ENCODE measurements around the gene FAM120B.
"Not testable (repeated sequence)": the region's sequence is repeated elsewhere in the genome, so short reads cannot be mapped to it uniquely, and the experiment has no call there.

The FAM120B gene, protein sequence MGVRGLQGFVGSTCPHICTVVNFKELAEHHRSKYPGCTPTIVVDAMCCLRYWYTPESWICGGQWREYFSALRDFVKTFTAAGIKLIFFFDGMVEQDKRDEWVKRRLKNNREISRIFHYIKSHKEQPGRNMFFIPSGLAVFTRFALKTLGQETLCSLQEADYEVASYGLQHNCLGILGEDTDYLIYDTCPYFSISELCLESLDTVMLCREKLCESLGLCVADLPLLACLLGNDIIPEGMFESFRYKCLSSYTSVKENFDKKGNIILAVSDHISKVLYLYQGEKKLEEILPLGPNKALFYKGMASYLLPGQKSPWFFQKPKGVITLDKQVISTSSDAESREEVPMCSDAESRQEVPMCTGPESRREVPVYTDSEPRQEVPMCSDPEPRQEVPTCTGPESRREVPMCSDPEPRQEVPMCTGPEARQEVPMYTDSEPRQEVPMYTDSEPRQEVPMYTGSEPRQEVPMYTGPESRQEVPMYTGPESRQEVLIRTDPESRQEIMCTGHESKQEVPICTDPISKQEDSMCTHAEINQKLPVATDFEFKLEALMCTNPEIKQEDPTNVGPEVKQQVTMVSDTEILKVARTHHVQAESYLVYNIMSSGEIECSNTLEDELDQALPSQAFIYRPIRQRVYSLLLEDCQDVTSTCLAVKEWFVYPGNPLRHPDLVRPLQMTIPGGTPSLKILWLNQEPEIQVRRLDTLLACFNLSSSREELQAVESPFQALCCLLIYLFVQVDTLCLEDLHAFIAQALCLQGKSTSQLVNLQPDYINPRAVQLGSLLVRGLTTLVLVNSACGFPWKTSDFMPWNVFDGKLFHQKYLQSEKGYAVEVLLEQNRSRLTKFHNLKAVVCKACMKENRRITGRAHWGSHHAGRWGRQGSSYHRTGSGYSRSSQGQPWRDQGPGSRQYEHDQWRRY

DNA sequence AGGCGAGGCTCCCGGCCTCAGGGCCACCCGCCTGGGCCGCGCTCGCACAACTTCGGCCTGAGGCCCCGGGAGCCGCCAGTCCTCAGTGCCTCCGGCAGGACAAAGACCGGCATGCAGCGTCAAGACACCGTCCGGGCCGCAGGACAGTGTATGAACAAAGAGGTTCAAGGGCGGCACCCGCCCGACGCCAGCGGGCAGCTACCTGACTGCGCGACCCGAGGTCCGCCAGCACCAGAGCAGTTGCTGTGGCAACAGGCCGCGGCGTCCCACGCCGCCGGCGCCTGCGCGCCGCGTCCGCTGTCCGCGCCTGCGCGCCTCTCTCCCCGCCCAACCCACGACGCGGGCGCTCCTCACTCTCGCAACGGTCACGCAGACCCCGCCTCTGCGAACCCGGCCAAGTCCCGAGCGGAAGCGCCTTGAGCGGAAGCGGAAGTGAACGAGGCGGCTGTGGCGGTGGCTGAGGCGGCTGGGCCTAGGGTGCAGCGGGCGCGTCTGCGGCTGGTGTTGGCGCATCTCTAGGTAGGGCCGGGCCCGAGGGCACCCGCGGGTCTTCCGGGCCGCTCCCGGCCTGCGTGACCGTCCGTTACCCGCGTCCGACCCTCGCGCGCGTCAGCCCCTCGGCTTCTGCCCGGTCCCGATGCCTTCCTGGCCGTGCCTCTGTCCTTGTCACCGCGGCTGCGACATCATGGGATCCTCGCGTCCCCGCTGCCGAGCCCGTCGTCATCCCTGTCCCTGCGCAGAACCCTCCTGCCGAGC is at the start of gene FAM120B:
FAM120B (plus strand) TSS at position 435 of the 756 bp plus-strand sequence. CDS start 10,633 bp downstream, outside the sequence.
- peak within 1 kb of the TSS; percentile 63 for H3K27ac ChIP-seq
- DNase-seq (ENCODE audit: low read depth, low spot score), result peak; percentile 78

DNA sequence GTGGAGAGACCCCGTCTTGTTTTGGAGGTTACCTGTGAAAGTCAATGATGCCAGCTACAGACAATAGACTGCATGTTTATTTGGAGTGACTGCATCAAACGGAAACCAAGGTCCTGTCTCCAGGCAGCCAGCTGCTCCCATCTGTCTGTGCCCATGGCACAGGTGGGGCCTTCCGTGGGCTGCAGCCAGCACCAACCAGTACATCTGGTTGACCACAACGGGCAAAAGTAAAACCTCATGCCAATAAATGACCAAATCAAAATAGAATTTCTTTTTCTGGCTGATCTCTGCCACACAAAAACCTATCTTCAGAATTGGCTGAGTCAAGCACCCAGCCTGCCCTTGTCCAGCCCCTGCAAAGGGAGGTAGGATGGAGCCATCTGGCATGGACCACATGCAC is 49.2 kb upstream of the FAM120B start:
- no peak overlapping the region for H3K27ac ChIP-seq
- DNase-seq (ENCODE audit: low read depth, low spot score), result no peak

DNA sequence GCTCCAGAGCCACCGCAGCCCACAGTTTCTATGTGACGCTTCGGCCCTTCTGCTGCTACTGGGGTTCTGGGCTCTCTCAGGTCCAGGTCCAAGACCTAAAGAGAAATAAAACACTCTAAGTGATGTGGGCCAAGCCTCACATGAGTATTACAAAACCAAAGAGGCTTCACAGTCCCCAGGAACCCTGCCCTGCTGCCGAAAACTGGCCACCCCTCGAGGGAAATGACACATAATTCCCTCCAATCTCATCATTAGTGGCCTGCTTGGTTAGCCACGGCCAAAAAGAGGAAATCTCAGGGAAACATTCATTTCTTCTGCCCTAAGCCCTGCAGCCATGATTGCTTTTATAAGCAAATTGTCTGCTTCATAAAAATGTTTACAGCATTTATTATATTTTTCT is 48.2 kb upstream of the FAM120B start:
- no peak overlapping the region for H3K27ac ChIP-seq
- no peak for DNase-seq (ENCODE audit: low read depth, low spot score)

DNA sequence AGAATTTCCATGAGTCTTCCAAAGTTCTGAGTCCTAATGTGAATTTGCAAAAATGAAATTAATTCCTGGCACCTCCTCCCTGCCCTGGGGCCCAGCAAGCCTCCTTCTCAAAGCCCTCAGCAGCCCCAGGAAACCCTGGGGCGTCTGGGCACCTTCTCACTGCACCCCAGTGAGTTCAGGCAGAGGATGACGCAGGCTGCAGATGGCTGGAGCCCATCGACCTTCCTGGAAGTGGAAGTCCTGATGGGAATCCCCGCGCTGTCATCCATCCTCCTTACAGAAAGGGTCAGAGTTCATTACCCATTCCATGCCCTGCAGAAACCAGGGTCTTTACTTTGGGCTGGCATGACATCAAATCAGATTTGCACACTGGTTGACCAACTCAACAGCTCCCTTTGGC is 47.3 kb upstream of the FAM120B start:
- H3K27ac ChIP-seq, result no peak overlapping the region
- DNase-seq (ENCODE audit: low read depth, low spot score), result no peak

DNA sequence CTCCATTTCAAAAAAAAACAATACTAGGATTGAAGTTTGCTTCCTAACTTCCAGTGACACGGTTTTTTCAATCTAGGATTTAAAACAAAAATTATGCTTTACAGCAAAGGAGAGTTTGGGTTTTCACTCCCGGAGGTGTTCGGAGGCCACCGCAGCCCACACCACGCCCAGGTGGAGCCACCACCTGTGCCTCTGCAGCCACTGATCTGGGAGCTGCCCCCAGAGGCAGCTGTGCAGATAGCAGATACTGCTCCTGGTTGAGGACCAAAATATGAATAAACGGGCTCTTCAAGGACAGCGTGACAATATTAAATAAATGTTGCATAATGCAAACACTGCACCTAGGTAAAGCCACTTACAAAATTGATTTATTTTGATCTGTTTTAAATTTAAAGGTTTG is 45.9 kb upstream of the FAM120B start:
- no peak overlapping the region for H3K27ac ChIP-seq
- no peak for DNase-seq (ENCODE audit: low read depth, low spot score)

DNA sequence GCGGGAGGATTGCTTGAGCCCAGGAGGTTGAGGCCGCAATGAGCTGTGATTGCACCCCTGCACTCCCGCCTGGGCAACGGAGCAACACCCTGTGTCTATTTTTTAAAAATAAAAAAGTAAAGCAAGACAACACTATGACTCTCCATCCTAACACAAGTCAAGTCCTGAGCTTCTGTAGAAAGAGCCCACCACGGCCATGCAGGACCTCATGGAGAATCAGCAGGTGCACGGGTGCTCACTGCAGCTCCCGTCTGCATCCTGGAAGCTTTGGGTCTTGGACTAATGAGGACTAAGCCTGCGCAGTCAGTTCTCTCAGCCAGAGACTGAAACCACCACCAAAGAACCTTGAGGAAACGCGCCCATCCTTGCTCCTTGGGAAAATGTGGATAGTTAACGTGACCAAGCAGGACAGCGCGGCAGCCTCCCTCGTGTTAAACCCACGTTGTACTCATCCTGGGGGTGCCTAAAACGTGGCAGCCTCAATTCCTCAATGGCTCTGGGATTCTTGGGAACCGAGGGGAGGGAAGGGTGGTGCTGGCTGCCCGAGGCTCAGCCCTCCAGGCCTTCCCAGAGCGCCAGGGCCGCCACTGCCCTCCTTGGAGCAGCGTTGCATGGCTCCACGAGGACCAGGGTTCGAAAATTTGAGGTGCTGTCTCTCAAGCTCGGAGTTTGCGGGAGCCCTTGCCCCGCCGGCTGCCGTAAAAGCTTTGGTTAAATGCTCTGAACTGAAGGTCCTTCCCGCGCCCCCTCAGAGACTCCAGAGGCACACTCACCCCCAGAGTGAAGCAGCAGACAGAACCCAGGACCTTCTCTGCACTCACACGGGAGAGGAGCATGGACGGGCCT is 44.7 kb upstream of the FAM120B start:
- H3K27ac ChIP-seq, result no peak overlapping the region
- DNase-seq (ENCODE audit: low read depth, low spot score), result no peak

DNA sequence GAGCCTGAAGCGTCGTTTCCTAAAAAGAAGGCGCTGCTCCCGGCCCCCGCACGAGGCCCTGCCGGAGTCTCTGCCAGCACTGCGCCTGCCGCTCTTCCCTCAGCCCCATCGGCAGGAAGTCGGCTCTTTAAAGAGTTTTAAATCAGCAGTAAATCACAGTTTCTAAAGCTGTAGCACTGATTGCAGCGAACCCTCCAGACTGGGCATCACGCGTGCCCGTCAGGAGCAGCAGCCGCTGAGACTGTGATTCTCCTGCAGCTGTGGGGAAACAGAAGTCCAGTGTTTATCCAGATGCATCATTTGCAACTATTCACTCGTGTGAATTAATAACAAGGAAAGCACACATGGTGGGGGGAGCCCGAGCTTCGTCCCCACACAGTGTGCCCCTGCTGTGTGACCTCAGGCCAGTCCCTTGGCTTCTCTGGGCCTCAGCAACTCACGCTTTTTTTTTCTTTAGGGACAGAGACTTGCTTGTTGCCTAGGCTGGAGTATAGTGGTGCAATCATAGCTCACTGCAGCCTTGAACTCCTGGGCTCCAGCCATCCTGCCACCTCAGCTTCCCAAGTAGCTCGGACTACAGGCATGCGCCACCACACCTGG is 44.0 kb upstream of the FAM120B start:
- no peak for DNase-seq (ENCODE audit: low read depth, low spot score)
- no peak overlapping the region for H3K27ac ChIP-seq

DNA sequence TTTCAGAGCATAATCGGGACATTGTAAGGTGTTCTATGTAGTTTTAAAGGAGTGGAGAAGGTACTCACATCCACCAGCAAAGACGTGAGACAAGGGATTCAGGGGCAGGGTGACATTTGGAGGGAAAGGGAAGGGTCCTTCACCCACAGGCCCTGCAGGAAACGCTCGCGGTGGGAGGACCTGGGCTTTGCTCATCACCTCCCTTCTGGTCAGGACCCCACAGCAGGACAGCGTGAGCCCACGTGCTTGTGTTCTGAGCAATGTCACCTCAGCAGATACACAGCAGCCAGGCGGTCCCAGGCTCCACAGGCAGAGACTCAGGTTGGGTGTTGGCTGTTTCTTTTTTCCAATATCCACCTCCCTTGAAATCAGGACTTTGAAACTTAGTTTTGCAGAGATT is 43.1 kb upstream of the FAM120B start:
- DNase-seq (ENCODE audit: low read depth, low spot score), result no peak
- H3K27ac ChIP-seq, result no peak overlapping the region

DNA sequence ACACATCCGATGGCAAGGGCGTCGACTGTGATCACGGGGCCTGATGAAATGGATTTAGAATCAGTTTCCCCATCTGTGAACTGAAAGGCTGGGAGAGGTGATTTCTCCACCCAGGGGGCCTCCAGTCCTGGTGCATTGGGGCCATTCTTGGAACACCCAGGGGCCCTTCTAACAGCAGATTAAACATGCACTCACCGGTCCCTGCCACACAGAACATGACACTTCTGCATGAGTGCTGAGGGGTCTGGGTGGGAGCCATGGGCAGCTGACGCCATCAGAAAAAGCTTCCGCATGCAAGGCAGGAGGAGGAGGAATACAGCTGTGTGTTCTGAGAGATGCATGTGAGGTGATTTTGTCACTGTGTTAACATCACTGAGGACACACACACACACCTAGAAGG is 42.5 kb upstream of the FAM120B start:
- no peak overlapping the region for H3K27ac ChIP-seq
- DNase-seq (ENCODE audit: low read depth, low spot score), result no peak

DNA sequence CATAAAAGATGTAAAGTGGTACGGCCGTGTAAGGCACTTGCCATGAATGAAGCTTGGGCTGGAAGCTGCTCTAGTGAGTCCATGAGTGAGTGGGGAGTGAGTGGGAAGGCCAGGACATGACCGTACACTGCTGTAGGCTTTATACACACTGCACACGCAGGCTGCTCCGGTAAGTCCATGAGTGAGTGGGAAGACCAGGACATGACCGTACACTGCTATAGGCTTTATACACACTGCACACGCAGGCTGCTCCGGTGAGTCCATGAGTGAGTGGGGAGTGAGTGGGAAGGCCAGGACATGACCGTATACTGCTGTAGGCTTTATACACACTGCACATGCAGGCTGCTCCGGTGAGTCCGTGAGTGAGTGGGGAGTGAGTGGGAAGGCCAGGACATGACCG is 41.9 kb upstream of the FAM120B start:
- H3K27ac ChIP-seq; DNase-seq (ENCODE audit: low read depth, low spot score): not testable (repeated sequence)

DNA sequence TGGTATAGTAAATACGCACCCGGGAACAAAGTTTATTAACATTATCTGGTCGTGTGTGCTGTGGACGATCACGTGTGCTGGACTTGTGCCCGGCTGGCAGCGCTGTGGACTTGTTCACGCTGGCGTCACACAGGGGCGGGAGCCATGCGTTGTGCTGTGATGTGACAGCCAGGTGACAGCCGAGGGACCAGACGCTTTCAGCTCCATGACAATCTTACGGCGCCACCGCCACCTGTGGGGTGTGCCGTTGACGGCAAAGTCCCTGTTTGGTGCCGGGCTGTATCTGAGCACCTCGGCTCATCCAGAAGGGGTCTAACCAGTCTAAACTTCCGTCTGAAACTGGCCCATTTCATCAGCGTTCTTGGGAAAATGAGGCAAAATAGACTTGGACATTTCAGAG is 40.9 kb upstream of the FAM120B start:
- no peak for DNase-seq (ENCODE audit: low read depth, low spot score)
- H3K27ac ChIP-seq, result no peak overlapping the region

DNA sequence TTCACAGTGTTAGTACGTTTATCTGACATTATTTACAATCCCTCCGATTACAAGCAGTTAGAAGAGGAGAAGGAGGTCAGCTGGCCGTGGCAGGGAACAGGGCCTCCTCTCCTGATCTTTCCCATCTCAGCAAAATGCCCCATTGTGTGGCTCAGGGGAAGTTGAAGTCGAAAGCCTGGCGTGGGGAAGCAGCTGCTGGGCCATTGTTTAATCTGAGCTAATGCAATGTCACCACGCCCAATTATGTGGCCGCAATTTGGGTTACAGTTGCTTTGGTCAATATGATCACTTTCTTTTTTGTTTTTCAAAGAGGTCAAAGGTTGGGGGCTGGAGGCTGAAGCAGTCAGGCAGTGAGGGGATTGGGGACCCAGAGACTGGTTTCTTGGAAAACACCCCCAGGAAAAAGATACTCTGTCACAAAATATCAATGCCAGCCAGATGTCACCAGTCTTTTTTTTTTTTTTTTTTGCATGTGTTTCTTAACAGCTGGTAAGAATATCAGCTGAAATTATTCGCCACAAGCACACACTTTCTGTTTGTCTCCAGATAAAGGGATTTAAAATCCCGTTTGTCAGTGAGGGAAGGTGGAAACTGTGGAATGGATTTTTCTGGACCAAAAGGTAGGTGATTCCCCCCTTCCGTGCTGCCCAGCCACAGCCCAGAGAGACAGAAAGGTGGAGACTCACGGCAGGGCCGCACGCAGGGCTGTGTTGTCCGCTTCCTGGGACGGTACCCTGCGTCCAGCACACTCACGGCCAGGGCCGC is 40.3 kb upstream of the FAM120B start:
- no peak overlapping the region for H3K27ac ChIP-seq
- DNase-seq (ENCODE audit: low read depth, low spot score), result no peak

DNA sequence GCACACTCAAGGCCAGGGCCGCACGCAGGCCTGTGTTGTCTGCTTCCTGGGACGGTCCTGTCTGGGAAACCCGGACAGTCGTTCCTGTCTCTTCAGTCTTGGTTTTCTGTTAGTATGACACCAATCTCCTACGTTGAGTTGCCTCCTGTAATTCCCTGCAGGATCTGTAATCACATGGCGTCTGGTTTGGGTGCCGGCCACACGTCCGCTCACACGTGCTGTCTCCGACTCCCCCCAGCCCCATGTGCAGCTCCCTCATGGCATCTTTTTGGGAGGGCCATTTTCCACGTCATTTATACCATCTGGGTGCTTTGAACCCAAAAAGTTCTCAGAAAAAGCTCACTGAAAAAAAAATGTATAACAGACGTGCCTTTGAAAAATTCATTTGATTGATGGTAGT is 38.9 kb upstream of the FAM120B start:
- no peak overlapping the region for H3K27ac ChIP-seq
- DNase-seq (ENCODE audit: low read depth, low spot score), result no peak

DNA sequence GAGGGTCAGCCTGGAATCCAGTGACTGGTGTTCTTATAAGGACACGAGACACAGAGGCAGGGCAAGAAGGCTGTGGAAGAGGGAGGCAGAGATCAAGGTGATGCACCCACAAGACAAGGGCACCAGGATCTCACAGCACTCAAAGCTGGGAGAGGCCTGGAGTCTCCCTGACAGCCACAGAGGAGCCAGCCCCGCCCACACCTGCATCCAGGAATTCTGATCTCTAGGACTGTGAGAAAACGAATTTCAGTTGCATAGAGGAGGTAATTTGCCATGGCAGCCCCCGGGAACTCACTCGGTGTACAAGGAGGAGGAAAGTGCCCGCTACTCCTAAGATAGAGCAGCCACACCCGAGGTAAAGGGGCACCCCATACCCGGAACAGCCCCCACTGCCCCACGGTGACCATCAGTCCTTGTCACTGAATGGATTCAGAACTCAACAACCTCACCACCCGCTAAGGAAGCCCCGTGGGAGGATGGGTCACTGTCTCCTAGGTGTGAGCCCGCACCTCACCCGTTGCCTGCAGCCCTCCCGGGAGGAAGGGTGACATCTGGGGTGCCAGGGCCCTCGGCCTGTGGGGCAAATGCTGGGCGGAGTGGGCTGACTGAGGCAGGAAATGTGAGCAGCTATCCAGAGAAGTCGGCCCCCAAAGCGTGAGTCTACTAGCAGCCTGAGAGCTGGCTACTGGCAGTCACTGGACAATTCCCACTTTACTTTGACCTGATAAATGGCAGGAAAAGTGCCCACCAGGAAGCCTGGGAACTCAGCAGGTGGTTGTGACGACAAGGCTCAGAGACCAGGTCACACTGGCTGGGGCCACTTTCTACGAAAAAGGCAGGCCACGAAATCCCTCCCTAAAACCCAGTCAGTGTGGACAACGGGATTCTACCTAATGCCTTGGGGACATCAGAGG is 38.1 kb upstream of the FAM120B start:
- no peak for DNase-seq (ENCODE audit: low read depth, low spot score)
- H3K27ac ChIP-seq, result no peak overlapping the region

DNA sequence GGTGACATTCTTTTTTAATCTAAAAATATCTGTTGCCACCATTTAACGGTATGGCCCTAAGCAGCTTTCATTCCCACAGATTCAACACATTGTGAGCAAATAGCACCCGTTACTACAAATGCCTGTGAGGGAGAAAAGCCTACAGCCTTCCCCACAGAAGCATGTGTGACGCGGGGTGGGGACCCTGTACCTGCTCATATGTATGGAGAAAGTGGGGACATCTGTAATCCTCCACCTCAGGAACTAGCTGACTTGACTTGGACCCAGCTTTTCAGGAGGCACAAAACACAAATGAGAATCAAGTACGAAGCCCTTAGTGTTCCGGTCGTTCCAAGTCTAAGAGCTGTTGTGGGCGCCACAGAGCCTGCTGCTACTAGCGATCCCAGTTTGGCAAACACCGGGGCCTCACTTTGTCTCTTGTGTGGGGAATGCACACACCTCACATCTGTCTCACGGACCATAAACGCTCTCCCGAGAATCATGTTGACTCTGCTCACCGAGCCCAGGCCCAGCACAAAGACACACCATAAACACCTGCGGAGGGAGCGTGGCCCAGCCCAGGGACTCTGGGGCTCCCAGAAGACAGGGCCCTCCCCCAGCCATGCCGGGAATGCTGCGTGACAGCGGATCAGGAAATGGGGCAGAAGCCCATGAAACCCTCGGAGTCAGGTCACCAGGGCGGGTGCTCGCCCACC is 37.3 kb upstream of the FAM120B start:
- DNase-seq (ENCODE audit: low read depth, low spot score), result no peak
- H3K27ac ChIP-seq, result no peak overlapping the region

DNA sequence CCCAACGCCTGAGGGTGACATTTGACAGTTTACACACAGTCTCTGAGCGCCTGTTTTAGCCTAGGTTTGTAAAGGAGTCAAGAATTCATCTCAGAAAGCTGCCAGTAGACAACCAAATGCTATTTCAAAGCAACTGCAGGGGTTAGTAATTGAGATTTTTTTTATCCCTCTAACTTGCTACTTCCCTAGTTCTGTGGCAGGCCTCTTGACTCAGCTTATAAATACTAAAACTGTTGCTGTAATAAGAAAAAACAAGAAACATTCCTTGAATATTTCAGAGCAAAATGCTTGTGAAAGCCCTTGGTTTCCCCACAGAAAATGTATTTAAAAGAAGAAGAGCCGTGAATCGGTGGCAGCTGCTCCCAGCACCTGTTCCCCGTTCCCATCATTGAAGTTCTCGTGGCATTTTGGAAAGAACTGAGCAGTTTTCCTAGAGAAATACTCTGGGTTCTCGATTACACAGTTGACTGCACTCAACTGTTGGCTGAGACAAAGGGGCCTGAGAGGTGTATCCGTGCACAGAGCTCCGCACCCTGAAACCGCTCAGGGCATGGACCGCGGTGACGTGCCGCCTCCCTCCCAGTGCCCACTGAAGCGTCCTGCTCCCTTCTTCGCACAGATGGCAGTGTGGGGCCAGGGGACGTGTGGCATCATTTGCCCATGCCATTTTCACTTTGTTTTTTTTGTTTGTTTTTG is 36.6 kb upstream of the FAM120B start:
- H3K27ac ChIP-seq, result no peak overlapping the region
- no peak for DNase-seq (ENCODE audit: low read depth, low spot score)
